Hepatic stellate cell (primary cell): ENCODE results near the gene PTPRN2.

ENCODE experiments used
- DNase-seq: peaks from one replicate; pipeline ENCODE4 v3.0.0; 2011; ENCODE audit warnings: low spot score

Gene PTPRN2

DNA sequence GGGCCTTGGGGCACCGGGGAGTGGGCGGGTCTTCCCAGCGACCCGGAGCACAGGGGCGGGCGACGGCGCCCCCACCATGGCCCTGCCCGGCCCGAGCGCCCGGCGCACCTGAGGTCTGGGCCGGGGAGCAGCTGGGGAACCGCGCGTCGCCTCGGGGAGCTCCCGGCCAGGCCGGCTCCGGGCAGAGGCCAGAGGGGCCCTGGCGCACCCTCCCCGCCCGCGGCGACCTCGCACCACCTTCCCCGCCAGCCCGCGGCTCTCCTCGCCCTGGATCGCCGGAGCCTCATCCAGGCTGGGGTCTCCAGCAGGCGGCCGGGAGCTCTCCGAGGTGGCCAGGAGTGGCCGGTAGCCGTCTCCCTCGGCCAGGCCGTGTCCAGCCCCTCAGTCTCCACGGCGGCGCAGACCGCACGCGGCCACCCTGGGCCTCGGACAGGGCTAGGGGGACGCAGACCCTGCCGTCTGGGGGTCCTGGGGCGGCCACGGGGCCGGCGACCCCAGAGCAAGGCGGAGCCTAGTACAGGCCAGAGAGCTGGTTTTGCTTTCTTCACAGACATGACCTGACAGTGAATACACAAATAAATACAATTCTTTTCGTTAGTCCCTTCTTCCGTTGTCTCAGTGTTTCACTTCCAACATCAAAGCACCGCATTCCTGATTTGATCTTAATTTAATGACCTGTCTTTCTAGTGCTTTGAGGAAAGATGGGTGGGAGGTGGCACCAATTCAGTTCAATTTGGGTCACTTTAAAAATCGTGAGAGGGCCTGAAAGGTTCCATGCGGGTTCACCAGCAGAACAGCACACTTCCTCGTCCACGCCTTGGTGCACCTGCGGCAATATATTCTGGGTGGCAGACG lies 893.9 kb downstream of the PTPRN2 start:
- DNase-seq: no peak

DNA sequence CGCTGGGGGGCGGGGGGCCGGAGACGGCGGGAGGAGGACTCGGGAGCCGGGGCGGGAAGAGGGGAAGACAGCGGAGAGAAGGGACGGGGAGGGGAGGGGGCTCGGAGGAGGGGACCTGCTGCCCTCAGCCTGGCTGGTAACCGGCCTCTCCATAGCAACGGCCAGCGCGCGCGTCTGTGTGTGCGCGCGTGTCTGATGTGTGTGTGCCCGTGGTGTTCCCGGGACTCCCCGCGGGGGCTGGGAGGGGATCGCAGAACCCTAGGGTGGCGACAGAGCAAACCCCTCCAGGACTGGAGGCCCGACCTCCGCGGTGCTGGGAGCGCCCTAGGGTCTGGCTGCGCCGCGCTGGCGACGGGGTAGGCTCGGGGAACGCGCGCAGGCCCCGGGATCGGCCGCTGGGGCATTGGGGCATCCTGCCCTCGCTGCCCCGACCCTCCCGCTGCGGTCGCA lies 894.5 kb downstream of the PTPRN2 start:
- no peak for DNase-seq

GRCh38 chr7:157692460-157693011 lies 895.1 kb downstream of the PTPRN2 start:
- DNase-seq: no peak

DNA sequence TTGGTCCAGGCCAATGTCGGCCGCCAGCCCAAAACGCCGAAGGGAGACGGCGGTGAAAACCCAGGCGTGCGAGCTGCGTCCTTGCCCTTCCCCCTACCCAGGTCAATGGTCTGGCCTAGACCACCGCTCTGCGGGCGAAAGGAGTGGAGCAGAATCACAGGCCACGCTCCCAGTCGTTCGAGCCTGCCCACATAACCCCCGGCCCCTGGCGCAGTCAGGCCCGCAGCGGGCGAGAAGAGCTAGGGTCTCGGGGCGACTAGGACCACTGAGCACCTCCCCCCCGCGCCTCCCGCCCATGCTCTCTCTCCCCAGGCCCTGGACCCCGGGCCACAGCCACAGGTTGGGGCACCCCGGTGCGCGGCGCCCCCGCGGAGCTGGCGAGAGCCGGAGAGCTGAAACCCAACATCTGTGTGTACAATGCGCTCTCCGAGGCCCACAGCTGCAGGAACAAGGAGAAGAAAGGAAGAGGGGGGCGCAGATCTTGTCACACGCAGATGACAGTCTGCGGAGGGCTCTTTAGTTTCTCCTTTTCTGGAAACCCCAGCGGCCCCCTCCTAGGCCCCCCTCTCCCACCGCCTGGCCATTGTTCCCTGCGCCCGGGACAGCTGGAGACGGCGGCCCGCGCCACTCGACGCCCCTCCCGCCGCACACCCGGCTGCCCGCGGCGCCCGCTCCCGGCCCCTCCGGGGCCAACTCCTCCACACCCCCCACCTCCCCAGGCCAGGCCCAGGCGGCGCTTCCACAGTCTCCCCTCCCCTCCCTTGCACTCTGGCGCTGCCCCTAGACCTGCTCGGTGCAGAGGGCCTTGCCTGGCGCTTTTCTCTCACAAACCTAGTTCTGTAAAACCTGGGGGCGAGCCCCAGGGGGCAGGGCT lies 895.8 kb downstream of the PTPRN2 start:
- no peak for DNase-seq

GRCh38 chr7:157690833-157691585 lies 896.6 kb downstream of the PTPRN2 start:
- DNase-seq: peak; percentile 57

GRCh38 chr7:157690058-157690832 lies 897.4 kb downstream of the PTPRN2 start:
- DNase-seq: no peak

- DNase-seq: no peak
Measured at GRCh38 chr7:157689269-157690057, 898.2 kb downstream of the PTPRN2 start.

DNA sequence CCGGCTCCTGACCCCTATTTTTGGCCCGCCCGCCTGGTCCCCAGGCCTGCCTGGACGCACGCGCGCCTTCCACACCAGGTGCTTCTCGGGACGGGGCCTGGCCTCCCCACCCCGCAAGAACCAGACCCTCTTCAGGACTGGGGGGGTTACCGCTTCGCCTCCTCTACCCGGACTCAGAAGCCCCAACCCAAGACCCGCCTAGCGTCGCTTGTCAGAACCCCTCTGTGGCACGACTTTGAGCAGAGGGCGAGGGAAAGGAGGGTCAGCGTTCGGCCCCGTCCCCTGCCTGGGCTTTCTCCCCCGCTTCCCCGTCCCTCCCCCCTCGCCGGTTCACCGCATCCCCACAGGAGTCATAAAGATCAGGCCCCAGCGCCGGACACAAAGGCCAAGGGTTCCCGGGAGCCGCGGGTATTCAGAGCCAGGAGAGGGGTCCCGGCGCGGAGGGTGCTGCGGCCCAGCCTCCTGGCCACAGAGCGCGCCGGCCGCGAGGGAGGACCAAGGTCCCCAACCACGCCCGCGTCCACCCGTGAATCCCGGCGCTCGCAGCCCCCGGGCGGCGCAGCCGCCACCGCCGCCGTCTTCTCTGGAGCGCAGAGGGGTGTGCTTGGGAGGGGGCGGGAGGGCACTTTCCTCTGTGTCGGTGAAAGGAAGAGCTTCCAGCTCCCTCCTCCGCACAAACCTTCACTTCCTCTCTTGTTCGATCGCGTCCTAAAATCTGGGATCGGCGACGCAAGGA lies 898.9 kb downstream of the PTPRN2 start:
- DNase-seq: no peak

- no peak for DNase-seq
Measured at GRCh38 chr7:157687845-157688532, 899.6 kb downstream of the PTPRN2 start.

- no peak for DNase-seq
Measured at GRCh38 chr7:157687158-157687557, 900.5 kb downstream of the PTPRN2 start.

GRCh38 chr7:157686285-157686894 lies 901.2 kb downstream of the PTPRN2 start:
- DNase-seq: no peak

- DNase-seq: no peak
Measured at GRCh38 chr7:157685430-157686284, 902.0 kb downstream of the PTPRN2 start.

DNA sequence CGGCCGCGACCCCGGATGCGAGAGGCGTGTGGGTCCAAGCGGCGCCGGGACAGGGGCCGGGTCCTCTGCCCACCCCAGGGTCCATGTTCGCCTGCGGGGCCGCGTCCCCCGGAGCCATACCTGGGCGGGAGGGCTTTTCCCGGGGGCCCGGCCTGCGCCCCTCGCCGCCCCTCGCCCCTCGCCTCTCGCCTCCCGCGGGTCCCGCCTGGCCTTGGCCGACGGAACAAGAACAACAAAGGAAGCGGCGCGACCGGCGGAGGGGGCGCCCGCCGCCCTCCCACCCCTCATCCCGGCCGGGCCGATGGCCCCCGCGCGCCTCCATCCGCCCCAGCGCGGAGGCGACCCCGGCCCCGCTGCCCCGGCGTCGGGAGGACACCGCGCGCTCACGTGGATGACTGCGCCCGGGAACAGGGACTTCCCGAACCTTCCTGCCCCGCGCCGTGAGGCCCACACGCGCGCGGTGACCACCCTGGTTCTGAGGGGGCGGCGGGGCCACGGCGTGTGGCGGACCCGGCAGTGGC lies 902.7 kb downstream of the PTPRN2 start:
- DNase-seq: no peak

- no peak for DNase-seq
Measured at GRCh38 chr7:157684157-157684908, 903.3 kb downstream of the PTPRN2 start.

GRCh38 chr7:157683747-157684156 lies 903.9 kb downstream of the PTPRN2 start:
- DNase-seq: no peak

DNA sequence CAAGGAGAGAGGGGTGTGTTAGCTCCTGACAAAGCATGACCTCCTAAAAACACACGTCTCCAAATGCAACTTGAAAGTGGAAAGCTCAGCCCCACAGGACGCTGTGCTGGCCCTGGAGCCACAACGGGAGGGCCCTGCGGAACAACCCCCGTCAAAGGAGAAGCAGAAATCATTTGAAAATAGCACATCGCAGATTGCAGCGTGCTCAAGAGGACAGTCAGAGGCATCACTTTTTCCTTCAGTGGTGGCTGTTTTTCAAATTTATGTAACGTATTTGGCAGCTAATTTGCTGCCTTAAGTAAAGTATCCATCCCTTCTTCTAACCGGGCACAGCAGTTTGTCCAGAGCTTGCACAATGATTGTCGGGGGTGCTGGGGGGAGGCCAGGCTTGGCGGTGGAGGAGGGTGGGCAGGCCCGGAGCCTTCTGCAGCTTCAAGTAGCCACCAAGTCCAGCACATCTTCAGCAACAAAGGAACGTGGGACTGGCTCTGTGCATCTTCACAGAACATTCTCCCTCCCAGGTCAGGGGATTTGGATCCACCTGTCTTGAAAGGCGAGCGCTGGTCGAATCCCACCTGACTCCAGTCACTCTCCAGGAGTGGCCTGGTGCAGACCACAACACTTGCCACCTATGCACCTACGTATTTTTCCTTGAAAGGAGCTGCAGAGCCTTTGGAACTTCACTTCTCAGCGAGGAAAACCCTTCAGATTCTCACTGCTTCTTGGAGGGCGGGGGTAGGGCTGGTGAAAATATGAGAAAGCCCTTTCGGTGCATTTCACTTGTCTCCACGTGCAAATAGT lies 904.5 kb downstream of the PTPRN2 start:
- DNase-seq: no peak
